Measurements from ENCODE around the gene KRTAP20-1.

KRTAP20-1 gene

DNA sequence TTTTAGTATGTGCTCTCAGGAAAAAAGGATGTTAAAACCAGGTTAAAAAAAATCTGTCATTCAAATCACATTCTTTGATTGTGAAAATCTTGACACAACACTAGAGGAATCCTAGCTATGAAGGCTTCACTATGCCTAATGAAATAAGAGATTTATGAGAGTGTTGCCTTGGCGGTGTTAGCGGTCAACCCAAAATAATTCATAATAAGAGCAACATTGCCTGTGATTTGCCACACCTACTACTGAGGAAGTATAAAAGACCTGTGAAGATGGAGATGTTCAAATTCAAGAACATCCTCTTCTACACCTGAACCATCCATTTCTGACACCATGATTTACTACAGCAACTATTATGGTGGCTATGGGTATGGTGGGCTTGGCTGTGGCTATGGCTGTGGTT is at the start of gene KRTAP20-1:
Gene KRTAP20-1 (plus strand): TSS at position 301 of the 400 bp plus-strand sequence. CDS start 30 bp downstream, at position 331.
- no peak for DNase-seq (ENCODE audit: low read depth in 2 of 3, low spot score in 1 of 3)

- no peak for DNase-seq (ENCODE audit: low read depth in 2 of 3, low spot score in 1 of 3)
Measured at GRCh38 chr21:30567617-30568016, 48.6 kb upstream of the KRTAP20-1 start.

- no peak for DNase-seq (ENCODE audit: low read depth in 2 of 3, low spot score in 1 of 3)
Measured at GRCh38 chr21:30577766-30578165, 38.5 kb upstream of the KRTAP20-1 start.

GRCh38 chr21:30579346-30579745 is 36.9 kb upstream of the KRTAP20-1 start:
- DNase-seq (ENCODE audit: low read depth in 2 of 3, low spot score in 1 of 3), result no peak

DNA sequence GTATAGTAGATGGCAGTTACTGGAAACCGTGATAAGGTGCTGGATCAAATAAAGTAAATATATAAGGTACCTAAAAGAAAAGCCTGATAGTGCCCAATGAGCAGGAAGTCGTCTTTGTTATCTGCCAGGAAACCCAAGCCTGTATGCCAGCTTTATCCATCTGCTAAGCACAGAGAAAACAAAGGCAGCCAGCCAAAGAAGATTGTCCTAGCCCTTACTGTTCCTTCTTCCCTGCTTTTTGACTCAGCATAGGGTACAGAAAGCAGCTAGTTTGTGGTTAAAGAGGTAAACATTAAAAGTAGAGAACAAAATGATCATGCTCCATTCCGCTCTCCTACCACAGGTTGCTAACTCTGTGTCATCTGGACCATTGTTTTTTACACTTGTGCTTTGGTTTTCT is 36.1 kb upstream of the KRTAP20-1 start:
- no peak for DNase-seq (ENCODE audit: low read depth in 2 of 3, low spot score in 1 of 3)

GRCh38 chr21:30582870-30583269 is 33.4 kb upstream of the KRTAP20-1 start:
- no peak for DNase-seq (ENCODE audit: low read depth in 2 of 3, low spot score in 1 of 3)

DNA sequence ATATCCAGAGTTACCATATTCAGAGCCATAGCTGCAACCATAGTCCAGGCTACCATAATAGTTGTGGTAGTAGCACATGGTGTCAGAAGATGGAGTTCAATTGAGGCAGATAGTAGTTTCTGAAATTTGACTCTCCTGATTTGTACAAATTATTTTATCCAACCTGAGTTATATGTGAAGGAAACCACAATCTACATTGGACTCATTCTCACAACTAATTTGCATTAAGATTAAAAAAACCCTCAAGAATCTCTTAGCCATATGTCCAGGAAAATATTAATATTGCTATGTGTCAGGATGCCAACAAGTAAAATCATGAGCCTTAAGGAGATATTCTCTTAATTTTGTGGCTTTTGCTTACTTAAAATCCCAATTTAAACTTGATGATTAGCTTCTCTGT is 25.9 kb upstream of the KRTAP20-1 start, which contains the start of gene KRTAP22-2:
Gene KRTAP22-2 (minus strand): TSS at position 101 of the 400 bp plus-strand sequence.
- DNase-seq (ENCODE audit: low read depth in 2 of 3, low spot score in 1 of 3), result no peak

GRCh38 chr21:30592140-30592539 is 24.1 kb upstream of the KRTAP20-1 start, which contains the start of gene KRTAP6-3:
Gene KRTAP6-3, plus strand, starts transcription at chr21:30592440. Its CDS starts 6 bp downstream, at chr21:30592446.
- no peak for DNase-seq (ENCODE audit: low read depth in 2 of 3, low spot score in 1 of 3)

GRCh38 chr21:30598802-30599201 is 17.4 kb upstream of the KRTAP20-1 start, which contains the start of gene KRTAP6-2:
Gene KRTAP6-2, minus strand, starts transcription at chr21:30598902. Its CDS starts 28 bp downstream, at chr21:30598874.
- no peak for DNase-seq (ENCODE audit: low read depth in 2 of 3, low spot score in 1 of 3)

- no peak for DNase-seq (ENCODE audit: low read depth in 2 of 3, low spot score in 1 of 3)
Measured at GRCh38 chr21:30600787-30601186, 15.4 kb upstream of the KRTAP20-1 start, which contains the start of gene KRTAP22-1. Gene KRTAP22-1, plus strand, starts transcription at chr21:30601087.

- DNase-seq (ENCODE audit: low read depth in 2 of 3, low spot score in 1 of 3), result no peak
Measured at GRCh38 chr21:30605968-30606367, 10.3 kb upstream of the KRTAP20-1 start.

- DNase-seq (ENCODE audit: low read depth in 2 of 3, low spot score in 1 of 3), result no peak
Measured at GRCh38 chr21:30612132-30612531, 4.1 kb upstream of the KRTAP20-1 start.

DNA sequence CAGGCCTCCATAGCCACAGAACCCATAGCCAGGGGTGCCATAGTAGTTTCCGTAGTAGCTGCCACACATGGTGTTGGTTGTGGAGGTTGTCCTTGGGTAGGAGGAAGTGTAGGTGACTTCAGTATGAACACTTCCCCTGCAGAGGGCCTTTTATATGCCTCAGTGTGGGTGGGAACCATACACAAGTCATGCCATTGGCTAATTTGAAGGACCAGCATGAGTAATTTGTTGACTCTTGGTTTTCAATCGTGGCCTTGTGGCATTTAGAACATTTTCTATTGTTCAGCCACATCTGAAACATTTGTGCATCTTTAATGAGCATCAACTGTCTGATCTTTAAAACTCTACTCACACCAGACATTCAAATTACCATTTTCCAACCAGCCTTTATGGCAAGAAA is 2.4 kb upstream of the KRTAP20-1 start, which contains the start of gene KRTAP6-1:
Gene KRTAP6-1 (minus strand): TSS at position 95 of the 400 bp plus-strand sequence. CDS start 26 bp downstream, at position 69.
- no peak for DNase-seq (ENCODE audit: low read depth in 2 of 3, low spot score in 1 of 3)

DNA sequence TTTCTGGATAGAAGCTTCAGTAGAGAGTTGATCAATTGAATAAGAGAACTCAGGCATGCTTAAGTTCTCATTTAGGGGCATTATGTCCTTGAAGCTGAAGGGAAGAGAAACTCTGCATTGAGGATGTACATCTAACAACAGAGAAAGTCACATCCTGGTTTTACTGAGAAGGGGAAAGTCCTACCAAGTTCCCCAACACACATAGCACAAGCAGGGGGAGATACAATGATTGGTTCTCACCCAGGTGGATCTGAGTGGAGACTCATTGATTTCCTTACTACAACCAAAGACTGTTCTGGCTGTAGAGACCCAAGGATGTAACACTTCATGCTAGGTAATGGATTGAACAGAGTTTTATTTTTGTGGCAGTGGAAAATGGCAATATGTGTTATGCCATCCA is 1.0 kb upstream of the KRTAP20-1 start:
- no peak for DNase-seq (ENCODE audit: low read depth in 2 of 3, low spot score in 1 of 3)

GRCh38 chr21:30620080-30620479 is 3.9 kb downstream of the KRTAP20-1 start:
- no peak for DNase-seq (ENCODE audit: low read depth in 2 of 3, low spot score in 1 of 3)

DNA sequence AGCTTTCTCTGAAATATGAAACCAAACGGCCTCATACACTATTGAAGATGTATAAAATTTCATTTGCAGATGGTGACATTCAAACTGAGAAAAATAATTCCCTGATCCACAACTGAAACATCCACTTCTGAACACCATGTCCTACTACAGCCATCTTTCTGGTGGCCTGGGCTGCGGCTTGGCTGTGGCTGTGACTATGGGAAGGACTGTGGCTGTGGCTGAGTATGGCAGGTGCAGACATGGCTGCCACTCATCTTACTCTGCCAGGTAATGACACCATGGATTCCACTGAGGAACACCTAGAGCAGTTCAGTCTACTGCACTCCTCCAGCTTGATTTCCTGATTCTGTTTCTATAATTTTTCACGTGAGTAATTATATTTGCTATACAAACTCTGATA is 4.3 kb downstream of the KRTAP20-1 start, which contains the start of gene KRTAP20-4:
Gene KRTAP20-4 (plus strand): TSS at position 106 of the 400 bp plus-strand sequence.
- no peak for DNase-seq (ENCODE audit: low read depth in 2 of 3, low spot score in 1 of 3)

DNA sequence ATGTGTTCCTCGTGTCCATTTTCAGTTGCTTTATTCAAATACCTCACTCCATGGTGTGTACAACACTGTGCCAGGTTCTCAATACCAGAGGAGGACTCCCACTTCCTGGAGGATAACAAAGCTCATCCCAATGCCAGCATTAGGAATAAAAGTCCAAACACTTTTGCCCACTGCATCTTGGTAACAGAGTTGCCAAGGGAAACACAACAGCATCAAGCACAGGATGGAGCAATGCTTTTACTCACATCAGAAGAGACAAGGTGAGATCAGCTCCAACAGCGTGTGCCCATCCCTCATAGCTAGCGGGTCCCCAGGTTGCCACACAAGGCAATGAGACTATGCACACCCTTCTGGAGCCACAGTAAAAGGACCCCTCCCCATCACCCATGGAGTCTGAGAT is 7.1 kb downstream of the KRTAP20-1 start:
- DNase-seq (ENCODE audit: low read depth in 2 of 3, low spot score in 1 of 3), result no peak

GRCh38 chr21:30625449-30626165 is 9.4 kb downstream of the KRTAP20-1 start:
- no peak for DNase-seq (ENCODE audit: low read depth in 2 of 3, low spot score in 1 of 3)

DNA sequence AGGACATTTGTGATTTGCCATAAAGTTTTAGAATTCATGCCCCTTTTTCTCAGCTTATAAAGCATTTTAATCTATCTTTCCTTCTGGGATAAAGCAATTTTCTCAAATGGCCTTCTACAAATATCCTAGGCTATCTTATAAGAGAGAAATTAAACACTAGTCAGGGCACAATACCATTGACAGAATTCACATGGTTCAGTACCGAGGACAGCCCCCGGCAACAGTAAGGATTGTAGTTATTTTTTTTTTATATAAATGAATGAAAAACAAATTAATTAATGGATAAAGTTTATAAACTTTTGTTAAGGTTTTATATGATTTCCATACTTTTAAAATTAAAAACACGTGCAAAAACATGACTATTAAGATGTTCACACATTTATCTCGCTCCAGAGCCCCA is 11.9 kb downstream of the KRTAP20-1 start:
- no peak for DNase-seq (ENCODE audit: low read depth in 2 of 3, low spot score in 1 of 3)

- DNase-seq (ENCODE audit: low read depth in 2 of 3, low spot score in 1 of 3), result no peak
Measured at GRCh38 chr21:30629200-30629599, 13.0 kb downstream of the KRTAP20-1 start.

DNA sequence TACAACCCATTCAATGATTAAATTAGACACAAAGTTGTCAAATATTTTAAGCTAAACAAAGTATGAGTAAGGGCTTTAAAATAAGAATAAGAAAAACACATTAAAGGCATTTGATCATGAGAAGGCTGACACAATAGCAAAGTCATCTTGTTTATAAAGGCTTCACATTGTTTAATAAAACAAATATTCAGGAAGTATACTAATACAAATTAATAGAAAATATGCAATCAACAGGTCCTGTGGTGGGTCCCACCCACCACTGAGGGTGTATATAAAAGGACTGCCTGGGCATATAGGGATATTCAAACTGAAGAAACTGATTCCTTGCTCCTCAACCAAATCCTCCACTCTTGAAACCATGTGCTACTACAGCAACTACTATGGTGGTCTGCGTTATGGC is 18.7 kb downstream of the KRTAP20-1 start, which contains the start of gene KRTAP20-2:
Gene KRTAP20-2 (plus strand): TSS at position 301 of the 400 bp plus-strand sequence. CDS start 58 bp downstream, at position 359.
- DNase-seq (ENCODE audit: low read depth in 2 of 3, low spot score in 1 of 3), result no peak

GRCh38 chr21:30638686-30639085 is 22.5 kb downstream of the KRTAP20-1 start:
- DNase-seq (ENCODE audit: low read depth in 2 of 3, low spot score in 1 of 3), result no peak
